B cell (primary cell): ENCODE results near the gene CDC42SE2. TPM values are rescaled to one million over a fixed set of nuclear protein-coding genes. Genes with fewer than 3 reads are reported as not detected.
A peak's percentile ranks its signal among the peaks of the same experiment; 100 is the strongest.

ENCODE experiments used
- ATAC-seq: fragments of 200-7000 bp; cut with Tn5 transposase; one replicate; pipeline ENCODE4 v1.10.0; 2021; ENCODE audit warnings: low read depth, mild to moderate bottlenecking, moderate number of reproducible peaks, moderate library complexity
- CTCF ChIA-PET: fragments of 350-600 bp; sonication (Branson Sonifier 250); formaldehyde crosslinking; loops from one replicate; lab custom pipeline; 2021; ENCODE audit warnings: antibody characterized with exemption, inconsistent platforms; lab: Charles Lee
- POLR2A ChIA-PET: fragments of 350-600 bp; sonication (Branson Sonifier 250); formaldehyde crosslinking; loops from one replicate; lab custom pipeline; 2021; ENCODE audit warnings: antibody characterized with exemption; lab: Charles Lee
- DNase-seq: peaks from one replicate; pipeline ENCODE4 v3.0.0; 2013
- H2AFZ ChIP-seq: 2 replicates; pipeline ENCODE4 v1.6.1; 2012; ENCODE audit warnings: mild to moderate bottlenecking, low read depth, low read length; ENCODE audit not compliant: insufficient read depth, poor library complexity, severe bottlenecking
- H3K27ac ChIP-seq, 2 donors: 1 replicate in 1 of 2; 2 replicates in 1 of 2; pipeline ENCODE4 v1.5.1; 2012 to 2013; ENCODE audit warnings: low read length in 2 of 2, mild to moderate bottlenecking in 2 of 2, moderate library complexity in 1 of 2
- H3K27me3 ChIP-seq, 4 experiments: fragments of 200-600 bp in 1 of 4; sonication (generic) in 1 of 4; replicated peaks in 1 of 4; 1 replicate in 2 of 4; 2 replicates in 2 of 4; pipeline versions ENCODE4 v1.6.1 to v1.7.0; 2013 to 2016; ENCODE audit warnings: low read length in 3 of 4, mild to moderate bottlenecking in 2 of 4, mixed read lengths in 1 of 4, moderate library complexity in 1 of 4; ENCODE audit not compliant: insufficient read depth in 4 of 4, control insufficient read depth in 3 of 4; ENCODE audit errors: control extremely low read depth in 1 of 4
- H3K36me3 ChIP-seq, 2 experiments: replicated peaks in 1 of 2; 1 replicate in 1 of 2; 2 replicates in 1 of 2; pipeline versions ENCODE4 v1.6.1 to v1.7.1; 2013; ENCODE audit warnings: low read length in 1 of 2; ENCODE audit not compliant: insufficient read depth in 2 of 2, control insufficient read depth in 1 of 2; ENCODE audit errors: control extremely low read depth in 1 of 2, extremely low read depth in 1 of 2
- H3K4me1 ChIP-seq, 2 donors: fragments of 200-600 bp in 1 of 2; sonication (generic) in 1 of 2; 1 replicate in 1 of 2; 2 replicates in 1 of 2; pipeline versions ENCODE4 v1.5.1 to v1.6.1; 2013 to 2017; ENCODE audit warnings: low read length in 2 of 2; ENCODE audit not compliant: control insufficient read depth in 2 of 2, insufficient read depth in 2 of 2
- H3K4me2 ChIP-seq: replicated peaks from 2 replicates; pipeline ENCODE3; 2012; ENCODE audit warnings: mild to moderate bottlenecking, low read depth, low read length; ENCODE audit not compliant: poor library complexity, severe bottlenecking
- H3K4me3 ChIP-seq, 5 experiments: fragments of 200-600 bp in 1 of 5; sonication (generic) in 1 of 5; 1 replicate in 3 of 5; 2 replicates in 2 of 5; pipeline versions ENCODE4 v1.5.1 to v1.7.0; 2011 to 2016; ENCODE audit warnings: low read length in 4 of 5, mild to moderate bottlenecking in 4 of 5, low read depth in 2 of 5, control low read depth in 1 of 5, moderate library complexity in 1 of 5; ENCODE audit not compliant: insufficient read depth in 1 of 5; ENCODE audit errors: control extremely low read depth in 1 of 5, extremely low read depth in 1 of 5
- H3K79me2 ChIP-seq: fragments of 200-600 bp; sonication (generic); one replicate; pipeline ENCODE4 v1.6.0; 2016; ENCODE audit warnings: low read length; ENCODE audit not compliant: control insufficient read depth, insufficient read depth
- H3K9ac ChIP-seq: fragments of 200-600 bp; sonication (generic); 2 replicates; pipeline ENCODE4 v1.6.1; 2017; ENCODE audit warnings: mild to moderate bottlenecking, low read length, moderate library complexity
- H3K9me3 ChIP-seq, 3 donors: one replicate each; pipeline versions ENCODE4 v1.6.1 to v1.7.1; 2013; ENCODE audit warnings: low read length in 2 of 3; ENCODE audit not compliant: control insufficient read depth in 2 of 3, insufficient read depth in 1 of 3; ENCODE audit errors: control extremely low read depth in 1 of 3
- H4K20me1 ChIP-seq: 2 replicates; pipeline ENCODE4 v1.6.0; 2012; ENCODE audit warnings: mild to moderate bottlenecking, low read length; ENCODE audit not compliant: insufficient read depth, control insufficient read depth, poor library complexity, severe bottlenecking
- H3K27ac Mint-ChIP-seq: one replicate; pipeline ENCODE4 v1.8.0; 2021; ENCODE audit warnings: mixed read lengths
- H3K27me3 Mint-ChIP-seq: one replicate; pipeline ENCODE4 v1.8.0; 2021; ENCODE audit warnings: mixed read lengths
- H3K4me1 Mint-ChIP-seq: one replicate; pipeline ENCODE4 v1.8.0; 2021; ENCODE audit warnings: mixed read lengths
- H3K4me3 Mint-ChIP-seq: one replicate; pipeline ENCODE4 v1.8.0; 2021; ENCODE audit warnings: mixed read lengths
- H3K9me3 Mint-ChIP-seq: one replicate; pipeline ENCODE4 v1.8.0; 2022; ENCODE audit warnings: mixed read lengths; ENCODE audit not compliant: insufficient read depth
- CTCF ChIP-seq: fragments of 200-600 bp; IDR thresholded peaks from one replicate; pipeline ENCODE4 v1.8.0; 2022; ENCODE audit warnings: antibody characterized with exemption, mild to moderate bottlenecking
- EZH2 ChIP-seq: IDR thresholded peaks from 2 replicates; pipeline ENCODE4 v1.6.1; 2012; ENCODE audit warnings: borderline replicate concordance, low read depth, mild to moderate bottlenecking, moderate library complexity, low read length; ENCODE audit not compliant: insufficient read depth, poor library complexity, severe bottlenecking
- WGBS: methylation state at CpG from one replicate; pipeline ENCODE4 v1.1.5; 2013; ENCODE audit warnings: missing lambda C conversion rate; ENCODE audit not compliant: insufficient coverage; 5-methylcytosine and 5-hydroxymethylcytosine counted together
- intact Hi-C: fragments of 100-400 bp; cut with micrococcal nuclease; formaldehyde crosslinking; loops from one replicate; pipeline ENCODE4 v1.10.0; 2022
- polyA plus RNA-seq: library from polyadenylated mRNA; depleted of rRNA; stranded (reverse); fragments of >200 nt; gene quantifications from 2 replicates; pipeline ENCODE4 v1.2.3, GENCODE V29; 2012
- total RNA-seq, 2 donors: library from RNA; stranded (reverse); fragments of 120-200 nt in 1 of 2; gene quantifications; 1 replicate in 1 of 2; 2 replicates in 1 of 2; pipeline versions ENCODE4 v1.2.3 to v1.2.4, GENCODE V29; 2013 to 2022

Gene CDC42SE2
- total and polyA plus RNA-seq, 2 donors (not counting 1 experiment from before 2014, with no cell fraction given) = 42.5 to 161 TPM

GRCh38 chr5:131393498-131393968, 129.7 kb downstream of the CDC42SE2 start:
- peak overlapping the region; percentile 26 for H3K4me3 Mint-ChIP-seq
- peak overlapping the region; percentile 85 for H3K27ac Mint-ChIP-seq
- peak overlapping the region; percentile 47 for H3K4me2 ChIP-seq
- H3K79me2 ChIP-seq = peaks cover 30% of the 10 kb centered on the region
- 88% methylated on average over 3 of the region's 5 CpGs for WGBS
- intact Hi-C loops = no loop called here
- H3K27me3 Mint-ChIP-seq = no peaks in the 10 kb centered on the region
- H3K36me3 ChIP-seq = peaks cover 0 to 77% of the 10 kb centered on the region in 2 experiments
- ATAC-seq (no peak), DNase-seq (no peak)
- TF ChIP-seq EZH2 (no peak), CTCF (no peak)
- no peak overlapping the region for H3K9ac ChIP-seq
- H3K9me3 ChIP-seq = no peaks in the 10 kb centered on the region
- H2AFZ ChIP-seq = no peak overlapping the region
- ChIA-PET POLR2A (no interaction called here), CTCF (interaction anchor here (1.0 to 3.8 kb wide), 4 partner anchors 11 to 130 kb away, joined by 3 to 15 read pairs (median 4); partner anchors contain the start of gene CDC42SE2)
- peak overlapping the region; percentile 77 to 89 for H3K27ac ChIP-seq
- H3K9me3 Mint-ChIP-seq = no peaks in the 10 kb centered on the region
- H3K4me3 ChIP-seq = no peak overlapping the region
- no peaks in the 10 kb centered on the region for H4K20me1 ChIP-seq
- no peaks in the 10 kb centered on the region for H3K27me3 ChIP-seq
- peaks cover 19 to 22% of the 10 kb centered on the region in 2 donors for H3K4me1 ChIP-seq
- H3K4me1 Mint-ChIP-seq = peaks cover 61% of the 10 kb centered on the region

- DNase-seq = peak; percentile 83
- ChIA-PET CTCF (interaction anchor here (1.0 to 3.8 kb wide), 5 partner anchors 12 to 130 kb away, joined by 3 to 15 read pairs (median 3); partner anchors contain the start of gene CDC42SE2), POLR2A (no interaction called here)
- Histone ChIP-seq H3K4me1 (peaks cover 21 to 22% of the 10 kb centered on the region in 2 donors), H3K4me2 (peak overlapping the region; percentile 47), H3K4me3 (peak overlapping the region in 1 of 5 experiments; percentile 17), H3K27me3 (no peaks in the 10 kb centered on the region), H3K79me2 (peaks cover 24% of the 10 kb centered on the region), H3K36me3 (peaks cover 0 to 79% of the 10 kb centered on the region in 2 experiments), H3K9me3 (peaks cover 0 to 3% (median 0%) of the 10 kb centered on the region in 3 donors), H4K20me1 (no peaks in the 10 kb centered on the region), H3K9ac (peak overlapping the region; percentile 17), H2AFZ (no peak overlapping the region), H3K27ac (peak overlapping the region; percentile 77 to 89)
- H3K4me3 Mint-ChIP-seq = peak overlapping the region; percentile 75
- intact Hi-C loops = loop anchor here (1.0 kb wide), 1 partner anchor 12 kb away; no protein-coding TSS in a partner anchor
- H3K9me3 Mint-ChIP-seq = no peaks in the 10 kb centered on the region
- peaks cover 64% of the 10 kb centered on the region for H3K4me1 Mint-ChIP-seq
- WGBS = no CpG with 5 or more reads among the region's 4 CpGs
- no peak for TF ChIP-seq CTCF
- no peak for TF ChIP-seq EZH2
- ATAC-seq = peak; percentile 93
- H3K27me3 Mint-ChIP-seq = no peaks in the 10 kb centered on the region
- peak overlapping the region; percentile 85 for H3K27ac Mint-ChIP-seq
Measured at GRCh38 chr5:131394128-131394527, 130.3 kb downstream of the CDC42SE2 start.
